Measurements from ENCODE around the gene CIZ1.

- TF ChIP-seq CTCF (conservative IDR thresholded peaks at IDR 0.05; ENCODE audit: low read length) = no peak
- TF ChIP-seq EZH2phosphoT487 (IDR thresholded peaks at IDR 0.05; ENCODE audit: borderline replicate concordance) = no peak
These were observed 75.0 kb downstream of the CIZ1 start for GRCh38 chr9:128116104-128117083.
